DMS153 (cell line): ENCODE data around the gene DNM1.

Source experiments
- DNase-seq: peaks from one replicate; lab custom pipeline; 2025; lab: John Stamatoyannopoulos, UW

Gene DNM1

GRCh38 chr9:128205296-128205944 is 2.2 kb downstream of the DNM1 start:
- no peak for DNase-seq

- DNase-seq: no peak
Measured at GRCh38 chr9:128206484-128206883, 3.3 kb downstream of the DNM1 start.

DNA sequence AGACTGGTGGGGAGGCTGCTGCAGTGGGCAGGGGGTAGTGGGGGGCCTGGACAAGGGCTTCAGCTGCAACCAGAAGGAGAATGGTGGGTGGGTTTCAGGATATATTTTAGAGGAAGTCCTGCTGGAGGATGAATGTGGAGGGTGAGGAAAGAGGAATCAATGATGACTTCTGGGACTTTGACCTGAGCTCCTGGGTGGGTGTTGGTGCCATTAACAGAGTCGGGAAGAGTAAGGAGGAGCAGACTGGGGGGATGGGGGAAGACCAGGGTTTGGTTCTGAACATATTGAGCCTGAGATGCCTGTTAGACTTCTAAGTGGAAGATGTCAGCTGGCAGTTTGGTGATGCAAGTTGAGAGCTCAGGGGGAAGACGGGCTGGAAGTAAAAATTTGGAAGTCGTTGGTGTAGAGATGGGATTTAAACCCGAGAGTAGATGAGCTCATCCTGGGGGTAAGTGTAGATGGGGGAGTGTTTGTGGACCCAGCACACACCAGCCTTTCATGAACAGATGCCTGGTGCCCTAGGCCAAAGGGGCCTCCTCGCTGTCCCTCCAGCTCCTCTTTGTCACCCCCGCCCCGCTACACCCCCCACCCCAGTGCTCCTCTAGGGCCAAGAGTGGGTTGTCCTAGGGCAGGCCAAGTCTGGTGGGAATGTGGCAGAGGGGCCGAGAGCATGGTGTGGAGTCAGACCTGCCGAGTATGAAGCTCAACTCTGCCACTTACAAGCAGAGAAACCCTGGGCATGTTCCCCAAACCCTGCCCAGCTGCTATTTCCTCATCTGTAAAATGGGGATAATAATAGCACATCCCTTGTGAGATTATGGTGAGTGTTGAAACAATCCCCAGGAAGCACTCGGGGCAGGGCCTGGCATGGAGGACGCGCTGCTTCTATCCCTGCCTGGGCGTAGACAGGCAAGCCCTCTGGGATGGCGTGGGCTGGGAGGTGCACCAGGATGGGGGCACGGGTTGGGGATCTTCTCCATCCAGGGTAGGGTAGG is 4.0 kb downstream of the DNM1 start:
- no peak for DNase-seq

- DNase-seq: no peak
Measured at GRCh38 chr9:128208386-128208785, 5.2 kb downstream of the DNM1 start.

DNA sequence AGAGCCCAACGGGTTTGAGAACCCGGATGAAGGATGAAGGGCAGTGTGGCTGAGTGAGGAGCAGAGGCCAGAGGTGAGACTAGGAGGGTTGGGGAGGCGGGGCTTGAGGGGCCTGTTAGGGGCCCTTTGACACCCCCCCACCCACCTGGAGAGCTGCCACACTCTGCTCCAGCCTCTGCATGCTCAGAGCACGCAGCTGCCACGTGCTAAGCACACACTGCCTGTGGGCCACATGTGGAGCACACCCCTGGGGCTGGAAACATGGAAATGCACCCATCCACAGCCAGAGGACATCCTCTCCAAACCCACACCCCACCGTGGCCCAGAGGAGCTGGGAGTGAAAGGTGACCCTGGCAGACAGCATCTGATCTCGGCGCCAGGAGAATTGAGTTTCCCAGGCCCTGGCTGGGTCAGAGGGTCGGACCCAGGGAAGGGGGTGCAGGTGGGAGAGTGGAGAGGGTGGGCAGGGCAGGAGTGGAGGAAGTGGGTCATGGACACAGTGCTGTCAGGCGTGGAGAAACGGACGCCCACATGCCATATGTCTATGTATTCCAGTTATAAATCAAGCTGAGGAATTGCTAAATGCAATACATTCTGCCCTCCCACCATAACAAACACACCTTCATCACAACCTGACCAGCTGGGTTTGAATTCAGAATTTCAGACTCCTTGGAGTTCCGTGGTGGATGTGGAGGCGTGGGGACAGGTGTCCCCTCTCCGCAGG is 5.9 kb downstream of the DNM1 start:
- DNase-seq: no peak

DNA sequence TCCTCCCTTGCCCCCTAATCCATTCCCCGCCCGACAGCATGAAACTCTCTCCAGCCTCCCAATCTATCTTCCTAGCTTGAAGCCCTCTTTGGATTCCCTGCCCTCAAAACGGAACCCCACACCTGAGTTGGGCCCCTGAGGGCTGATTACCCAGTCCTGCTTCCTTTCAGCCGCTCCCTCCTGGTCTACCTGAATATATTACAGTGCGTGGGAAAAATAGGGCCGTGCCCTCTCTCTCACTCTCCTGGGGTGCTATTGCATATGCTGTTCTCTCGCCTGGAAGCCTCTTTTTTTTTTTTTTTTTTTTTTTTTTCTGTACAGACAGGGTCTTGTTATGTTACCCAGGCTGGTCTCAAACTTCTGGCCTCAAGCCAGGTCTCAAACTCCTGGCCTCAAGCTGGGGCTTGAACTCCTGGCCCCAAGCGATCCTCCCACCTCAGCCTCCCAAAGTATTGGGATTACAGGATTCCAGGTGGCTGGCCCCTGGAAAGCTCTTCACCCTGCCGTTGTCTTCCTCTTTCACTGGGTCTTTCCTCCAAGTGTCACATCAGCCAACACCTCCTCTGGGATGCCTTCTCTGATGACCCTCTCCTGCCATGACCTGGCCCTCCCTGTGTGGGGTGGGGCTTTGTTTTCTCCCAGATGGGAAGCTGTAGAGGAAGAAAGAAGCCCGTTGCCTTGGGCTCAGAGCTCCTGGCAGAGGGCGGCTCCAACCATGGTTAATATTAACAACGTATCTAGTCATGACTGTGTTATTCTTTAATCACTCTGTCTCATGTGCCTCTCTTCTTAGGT is 8.2 kb downstream of the DNM1 start:
- DNase-seq: no peak

DNA sequence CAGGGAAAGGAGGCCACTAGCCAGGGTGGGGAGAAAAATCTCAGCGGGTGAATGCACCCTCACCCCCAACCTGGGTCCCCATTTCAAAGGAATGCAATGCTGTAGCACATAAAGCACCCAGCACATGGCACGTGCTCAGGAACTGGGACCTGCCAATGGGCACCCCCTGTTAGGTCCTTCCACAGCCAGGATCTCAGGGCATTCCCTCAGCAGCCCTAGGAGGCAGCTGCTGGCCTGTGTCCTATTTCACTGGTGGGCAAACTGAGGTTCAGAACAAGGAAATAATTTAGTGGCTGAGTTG is 8.8 kb downstream of the DNM1 start:
- DNase-seq: no peak

DNA sequence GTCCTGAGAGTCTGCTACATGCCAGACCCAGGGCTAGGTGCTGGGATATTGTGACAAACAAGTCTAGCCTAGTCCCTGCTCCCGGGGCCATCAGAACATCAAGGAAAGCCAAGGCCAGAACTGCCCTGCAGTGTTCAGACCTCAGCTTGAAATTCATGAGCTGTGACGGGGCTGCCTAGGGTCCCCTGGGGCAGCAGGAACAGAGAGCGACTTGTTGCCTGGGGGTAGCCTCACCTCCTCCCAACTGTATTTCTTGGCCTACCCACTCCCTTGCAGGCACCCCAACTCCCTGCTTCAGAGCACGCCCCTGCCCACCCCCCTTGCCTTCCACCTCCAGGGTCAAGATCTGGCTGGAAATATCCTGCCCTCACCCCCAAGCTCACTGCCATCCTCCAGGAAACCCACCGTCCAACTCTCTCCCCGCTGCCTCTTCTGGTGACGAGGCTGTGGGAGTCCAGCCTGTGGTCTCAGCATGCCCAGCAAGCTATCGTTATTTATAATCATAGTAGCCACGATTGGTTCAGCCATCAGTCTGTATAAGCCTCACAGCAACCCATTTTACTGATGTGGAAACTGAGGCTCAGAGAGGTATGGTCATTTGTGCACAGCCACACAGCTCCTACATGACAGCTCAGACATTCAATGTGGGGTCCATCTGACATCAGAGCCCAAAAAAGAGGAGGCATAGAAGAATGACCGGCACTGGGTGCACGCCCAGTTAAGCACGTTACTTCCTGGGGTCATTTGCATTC is 10.7 kb downstream of the DNM1 start:
- no peak for DNase-seq

- no peak for DNase-seq
Measured at GRCh38 chr9:128214571-128215490, 11.7 kb downstream of the DNM1 start.

DNA sequence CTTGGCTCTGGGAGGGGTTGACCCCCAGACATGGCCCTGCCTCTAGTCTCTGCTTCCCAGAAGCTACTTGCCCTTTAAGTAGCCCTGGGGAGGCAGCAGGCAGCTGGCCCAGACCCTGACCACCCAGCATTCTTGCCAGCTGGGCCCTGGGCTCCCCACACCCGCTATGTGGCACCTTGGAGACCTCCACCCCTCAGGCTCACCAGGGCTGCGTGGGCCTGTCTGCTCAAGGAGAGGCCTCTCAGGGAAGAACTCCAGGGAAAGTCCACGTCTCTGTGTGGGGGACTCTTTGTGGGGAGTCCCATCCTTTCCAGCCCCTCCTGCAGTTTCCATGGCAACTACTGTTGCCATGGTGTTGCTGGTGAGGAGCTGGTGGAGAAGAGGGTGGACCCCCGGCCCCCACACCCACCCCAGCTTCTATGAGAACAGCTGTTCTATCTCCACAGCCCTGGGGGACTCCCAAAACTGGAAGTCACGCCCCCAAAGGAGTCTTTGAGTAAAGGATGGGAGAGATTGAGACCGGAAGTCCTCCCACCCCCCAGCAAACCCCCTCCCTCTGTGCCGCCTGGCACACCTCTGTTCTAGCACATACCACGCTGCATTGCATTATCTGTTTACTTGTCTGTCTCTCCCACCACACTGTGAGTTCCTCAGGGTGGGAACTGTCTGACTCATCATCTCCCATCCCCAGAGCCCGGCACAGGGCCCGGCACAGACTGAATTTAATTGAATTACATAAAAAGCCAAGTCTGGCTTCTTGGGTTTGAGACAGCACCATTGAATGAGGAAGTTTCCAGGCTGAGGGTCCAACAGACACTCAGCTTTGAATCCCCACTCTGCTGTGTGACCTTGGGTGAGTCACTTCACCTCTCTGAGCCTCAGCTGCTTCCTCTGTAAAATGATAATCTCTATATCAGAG is 12.6 kb downstream of the DNM1 start:
- DNase-seq: no peak

DNA sequence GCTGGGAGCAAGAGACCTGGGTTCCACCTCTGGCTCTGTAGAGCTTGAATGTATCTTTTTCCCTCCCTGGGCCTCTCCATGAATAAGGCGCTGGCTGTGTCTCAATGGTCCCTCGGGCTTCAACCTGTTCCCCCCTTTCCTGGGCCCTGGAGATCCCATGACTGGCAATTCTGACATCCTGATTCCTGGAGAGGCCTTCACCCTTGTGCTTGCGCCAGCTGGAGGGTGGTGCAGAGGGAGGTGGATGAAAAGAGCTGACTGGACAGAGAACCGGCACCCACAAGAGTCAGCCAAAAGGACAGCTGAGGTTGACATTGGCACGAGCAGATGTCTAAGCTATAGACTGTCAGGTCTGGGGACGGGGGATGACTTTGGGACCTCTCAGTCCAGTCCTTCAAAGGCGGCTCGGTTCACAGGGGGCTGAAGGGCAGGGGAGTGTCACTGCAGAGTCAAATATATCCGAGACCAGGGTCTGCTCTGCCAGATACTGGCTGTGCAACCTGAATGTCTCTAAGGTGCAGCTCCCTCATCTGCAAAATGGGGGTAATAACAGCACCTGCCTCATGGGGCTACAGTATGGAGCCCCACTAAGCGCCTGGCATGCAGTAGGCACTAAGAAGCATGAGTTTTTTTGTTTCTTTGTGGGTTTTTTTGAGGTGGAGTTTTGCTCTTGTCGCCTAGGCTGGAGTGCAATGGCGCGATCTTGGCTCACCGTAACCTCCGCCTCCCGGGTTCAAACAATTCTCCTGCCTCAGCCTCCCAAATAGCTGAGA is 13.8 kb downstream of the DNM1 start:
- DNase-seq: no peak

- DNase-seq: no peak
Measured at GRCh38 chr9:128218172-128218517, 15.0 kb downstream of the DNM1 start.

- peak; percentile 90 for DNase-seq
Measured at GRCh38 chr9:128218518-128219389, 15.6 kb downstream of the DNM1 start.

DNA sequence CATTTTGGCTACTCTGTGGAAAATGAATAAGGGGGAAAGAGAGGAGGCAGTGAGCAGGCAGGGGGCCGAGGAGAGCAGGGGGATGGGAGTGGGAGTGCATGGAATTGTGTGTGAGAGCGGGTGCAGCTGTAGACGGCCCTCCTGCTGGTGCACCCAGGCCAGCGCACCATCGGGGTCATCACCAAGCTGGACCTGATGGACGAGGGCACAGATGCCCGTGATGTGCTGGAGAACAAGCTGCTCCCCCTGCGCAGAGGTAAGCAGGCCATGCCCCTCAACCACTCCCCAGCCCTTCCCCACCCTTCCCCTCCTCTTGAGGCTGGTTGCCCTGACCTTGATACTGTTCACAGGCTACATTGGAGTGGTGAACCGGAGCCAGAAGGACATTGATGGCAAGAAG is 16.7 kb downstream of the DNM1 start:
- DNase-seq: no peak

DNA sequence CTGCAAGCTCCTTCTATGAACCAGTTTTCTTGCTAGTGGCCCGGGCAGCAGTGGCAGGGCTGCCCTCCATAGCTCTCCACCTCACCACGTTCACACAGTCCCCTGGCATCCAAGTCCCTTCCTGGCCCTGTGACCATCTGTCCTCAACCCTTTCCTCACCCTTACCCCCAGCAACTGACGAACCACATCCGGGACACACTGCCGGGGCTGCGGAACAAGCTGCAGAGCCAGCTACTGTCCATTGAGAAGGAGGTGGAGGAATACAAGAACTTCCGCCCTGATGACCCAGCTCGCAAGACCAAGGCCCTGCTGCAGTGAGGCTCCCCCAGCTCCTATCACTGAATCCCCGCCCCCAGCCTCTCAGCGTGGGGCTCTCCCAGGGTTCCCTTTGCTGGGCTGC is 18.8 kb downstream of the DNM1 start:
- no peak for DNase-seq

- no peak for DNase-seq
Measured at GRCh38 chr9:128222880-128223670, 19.9 kb downstream of the DNM1 start.

DNA sequence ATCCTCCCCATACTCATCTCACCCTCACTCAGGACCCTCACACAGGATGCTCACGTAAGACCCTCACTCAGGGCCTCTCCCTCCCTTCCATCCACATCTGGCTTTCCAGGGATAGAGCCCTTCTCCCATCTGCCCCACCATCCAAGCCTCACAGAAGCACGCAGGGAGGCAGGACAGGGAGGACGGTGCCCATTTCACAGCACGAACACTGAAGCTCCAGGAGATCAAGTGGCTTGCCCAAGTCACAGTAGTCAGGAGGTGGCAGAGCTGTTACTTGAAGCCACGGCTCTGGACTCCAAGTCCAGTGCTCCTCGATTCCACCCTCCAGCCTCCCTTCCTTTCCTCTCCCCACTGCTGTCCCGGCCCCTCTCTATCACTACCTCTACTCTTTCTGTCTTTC is 21.7 kb downstream of the DNM1 start:
- DNase-seq: no peak
